Upper lobe of right lung (tissue), 1 donor: ENCODE data around the gene ACAT2. TPM values are rescaled to one million over a fixed set of nuclear protein-coding genes. Genes with fewer than 3 reads are reported as not detected.
"Not testable (repeated sequence)": the region's sequence is repeated elsewhere in the genome, so short reads cannot be mapped to it uniquely, and the experiment has no call there.

Experiments used
- ATAC-seq: fragments of 200-7000 bp; cut with Tn5 transposase; one replicate; pipeline ENCODE4 v1.9.1; 2020; ENCODE audit warnings: mild to moderate bottlenecking, moderate library complexity
- DNase-seq: peaks from one replicate; pipeline ENCODE4 v3.0.0-alpha.2; 2020
- H3K27ac ChIP-seq: fragments of 200-600 bp; one replicate; pipeline ENCODE4 v1.8.0; 2022
- H3K27me3 ChIP-seq: fragments of 200-600 bp; one replicate; pipeline ENCODE4 v1.8.0; 2022; ENCODE audit warnings: mild to moderate bottlenecking
- H3K36me3 ChIP-seq: fragments of 200-600 bp; one replicate; pipeline ENCODE4 v1.8.0; 2022
- H3K4me1 ChIP-seq: fragments of 200-600 bp; one replicate; pipeline ENCODE4 v1.8.0; 2022
- H3K4me3 ChIP-seq: fragments of 200-600 bp; one replicate; pipeline ENCODE4 v1.8.0; 2022; ENCODE audit warnings: mild to moderate bottlenecking
- H3K9me3 ChIP-seq: fragments of 200-600 bp; one replicate; pipeline ENCODE4 v1.8.0; 2022
- intact Hi-C: fragments of 100-400 bp; cut with DNase I; formaldehyde crosslinking; loops from one replicate; pipeline ENCODE4 v1.11.0; 2022
- total RNA-seq: library from RNA; stranded (reverse); fragmentation: NEBNext Ultra II Directional; extraction: Animal tissue kit (Norgen Biotek cat#: 25700); gene quantifications from one replicate; pipeline ENCODE4 v1.2.1, GENCODE V29; 2021
- TF ChIP-seq, protein P1 (sequence below): fragments of 200-600 bp; IDR thresholded peaks from one replicate; pipeline ENCODE4 v1.8.0; 2022; ENCODE audit warnings: antibody characterized with exemption
- donor health status: DM: no; HTN: yes; CAD: no; lungs with severe emphysema.

The ACAT2 gene
- total RNA-seq, 1 donor from 2014 or later, result 52.6 TPM

- no peak for ATAC-seq
- Histone ChIP-seq H3K4me3 (no peak overlapping the region), H3K27ac (no peak overlapping the region), H3K27me3 (no peaks in the 10 kb centered on the region), H3K4me1 (peaks cover 12% of the 10 kb centered on the region), H3K9me3 (no peaks in the 10 kb centered on the region), H3K36me3 (peaks cover 97% of the 10 kb centered on the region)
- intact Hi-C loops, result no loop called here
- DNase-seq, result no peak
- TF ChIP-seq, protein P1, sequence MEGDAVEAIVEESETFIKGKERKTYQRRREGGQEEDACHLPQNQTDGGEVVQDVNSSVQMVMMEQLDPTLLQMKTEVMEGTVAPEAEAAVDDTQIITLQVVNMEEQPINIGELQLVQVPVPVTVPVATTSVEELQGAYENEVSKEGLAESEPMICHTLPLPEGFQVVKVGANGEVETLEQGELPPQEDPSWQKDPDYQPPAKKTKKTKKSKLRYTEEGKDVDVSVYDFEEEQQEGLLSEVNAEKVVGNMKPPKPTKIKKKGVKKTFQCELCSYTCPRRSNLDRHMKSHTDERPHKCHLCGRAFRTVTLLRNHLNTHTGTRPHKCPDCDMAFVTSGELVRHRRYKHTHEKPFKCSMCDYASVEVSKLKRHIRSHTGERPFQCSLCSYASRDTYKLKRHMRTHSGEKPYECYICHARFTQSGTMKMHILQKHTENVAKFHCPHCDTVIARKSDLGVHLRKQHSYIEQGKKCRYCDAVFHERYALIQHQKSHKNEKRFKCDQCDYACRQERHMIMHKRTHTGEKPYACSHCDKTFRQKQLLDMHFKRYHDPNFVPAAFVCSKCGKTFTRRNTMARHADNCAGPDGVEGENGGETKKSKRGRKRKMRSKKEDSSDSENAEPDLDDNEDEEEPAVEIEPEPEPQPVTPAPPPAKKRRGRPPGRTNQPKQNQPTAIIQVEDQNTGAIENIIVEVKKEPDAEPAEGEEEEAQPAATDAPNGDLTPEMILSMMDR, result no peak
Measured at GRCh38 chr6:159742165-159742564, 19.7 kb upstream of the ACAT2 start.

DNA sequence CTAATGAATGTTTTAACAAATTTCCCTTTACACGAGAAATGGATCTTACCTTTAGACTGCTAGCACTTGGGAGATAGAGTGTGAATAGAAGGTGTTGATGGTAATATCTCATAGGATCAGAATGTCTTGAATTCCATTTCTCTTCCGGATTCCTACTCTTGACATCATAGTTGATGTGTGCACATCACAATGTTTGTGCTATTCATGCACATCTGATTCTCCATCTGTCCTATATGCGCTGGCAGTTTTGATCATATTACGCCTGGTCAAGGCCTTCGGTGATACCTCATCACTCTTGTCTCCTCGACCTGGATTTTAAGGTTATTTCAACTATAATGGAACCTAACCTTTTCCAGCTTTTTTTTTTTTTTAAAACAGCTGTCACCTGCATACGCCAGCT lies 16.8 kb upstream of the ACAT2 start:
- Histone ChIP-seq H3K4me3 (no peak overlapping the region), H3K9me3 (no peaks in the 10 kb centered on the region), H3K27me3 (no peaks in the 10 kb centered on the region), H3K4me1 (no peaks in the 10 kb centered on the region), H3K36me3 (peaks cover 100% of the 10 kb centered on the region), H3K27ac (no peak overlapping the region)
- DNase-seq (no peak), ATAC-seq (no peak)
- TF ChIP-seq, protein P1, result no peak
- intact Hi-C loops, result no loop called here

DNA sequence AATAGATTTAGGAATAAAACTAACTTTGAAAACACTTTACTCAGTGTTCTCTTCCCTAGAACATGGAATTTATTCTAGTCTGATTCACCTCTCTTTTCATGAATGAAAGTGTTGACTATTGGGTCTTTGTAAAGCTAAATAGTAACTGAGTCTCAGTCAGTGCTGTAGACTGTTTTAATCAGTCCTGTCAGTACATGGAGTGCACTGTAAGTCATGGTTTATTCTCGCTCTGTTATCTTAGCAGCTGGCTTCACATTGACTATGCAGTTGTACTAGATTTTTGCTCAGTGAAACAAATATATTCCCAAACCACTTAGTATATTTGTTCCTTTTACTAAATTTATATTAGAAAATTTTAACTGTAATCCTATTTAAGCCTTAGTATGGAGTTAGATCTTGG lies 15.1 kb upstream of the ACAT2 start:
- intact Hi-C loops, result no loop called here
- Histone ChIP-seq H3K27ac (no peak overlapping the region), H3K36me3 (peaks cover 100% of the 10 kb centered on the region), H3K4me1 (no peaks in the 10 kb centered on the region), H3K9me3 (no peaks in the 10 kb centered on the region), H3K27me3 (no peaks in the 10 kb centered on the region), H3K4me3 (no peak overlapping the region)
- no peak for ATAC-seq
- TF ChIP-seq, protein P1, result no peak
- no peak for DNase-seq

DNA sequence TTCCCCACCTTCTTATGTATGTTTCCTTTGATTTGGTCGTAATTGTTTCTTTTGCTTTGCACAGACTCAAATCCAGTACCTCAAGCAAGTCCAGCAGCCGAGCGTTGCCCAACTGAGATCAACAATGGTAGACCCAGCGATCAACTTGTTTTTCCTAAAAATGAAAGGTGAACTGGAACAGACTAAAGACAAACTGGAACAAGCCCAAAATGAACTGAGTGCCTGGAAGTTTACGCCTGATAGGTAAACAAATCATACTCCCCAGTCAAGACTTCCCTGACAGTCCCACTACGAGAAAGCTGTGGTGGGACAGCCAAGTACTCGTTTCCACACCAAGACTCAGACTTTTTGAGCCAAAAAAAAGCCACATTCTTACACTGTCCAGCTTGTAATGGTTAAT lies 13.7 kb upstream of the ACAT2 start:
- ATAC-seq, intact Hi-C loops, H3K27ac ChIP-seq, H3K27me3 ChIP-seq, H3K4me3 ChIP-seq, H3K4me1 ChIP-seq, H3K9me3 ChIP-seq, DNase-seq: not testable (repeated sequence)
- peaks cover 98% of the 10 kb centered on the region for H3K36me3 ChIP-seq

DNA sequence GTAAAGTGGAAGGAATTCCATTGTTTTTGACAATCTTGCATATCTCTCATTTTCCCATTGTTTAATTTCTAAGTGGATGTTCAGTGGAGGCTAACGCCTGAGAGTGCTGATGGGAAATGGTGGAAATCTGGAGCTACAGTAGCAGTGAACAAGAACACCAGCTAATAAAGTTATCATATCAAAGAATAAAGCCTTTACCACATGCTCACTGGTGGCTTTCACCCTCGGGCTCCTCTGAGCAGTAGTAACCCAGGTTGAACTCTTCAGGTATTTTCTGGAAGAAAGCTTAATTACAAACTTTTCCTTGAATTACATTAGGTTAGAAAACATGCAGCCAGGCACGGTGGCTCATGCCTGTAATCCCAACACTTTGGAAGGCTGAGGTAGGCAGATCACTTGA lies 10.4 kb upstream of the ACAT2 start:
- no peak overlapping the region for H3K4me3 ChIP-seq
- peaks cover 98% of the 10 kb centered on the region for H3K36me3 ChIP-seq
- TF ChIP-seq, protein P1, result no peak
- H3K27ac ChIP-seq, result no peak overlapping the region
- no peaks in the 10 kb centered on the region for H3K9me3 ChIP-seq
- intact Hi-C loops, result no loop called here
- H3K4me1 ChIP-seq, result no peaks in the 10 kb centered on the region
- no peaks in the 10 kb centered on the region for H3K27me3 ChIP-seq
- DNase-seq, result no peak
- no peak for ATAC-seq

- ATAC-seq, result no peak
- intact Hi-C loops, result no loop called here
- no peaks in the 10 kb centered on the region for H3K4me1 ChIP-seq
Measured at GRCh38 chr6:159753081-159753872, 8.6 kb upstream of the ACAT2 start.

More at GRCh38 chr6:159753081-159753872, 8.6 kb upstream of the ACAT2 start:
- no peak for DNase-seq
- Histone ChIP-seq H3K36me3 (peaks cover 98% of the 10 kb centered on the region), H3K9me3 (no peaks in the 10 kb centered on the region), H3K27me3 (no peaks in the 10 kb centered on the region), H3K4me3 (no peak overlapping the region), H3K27ac (no peak overlapping the region)
- TF ChIP-seq, protein P1, result no peak
